NCI-H1092 (cell line): ENCODE data around the gene MMP10.
"Not testable (repeated sequence)": the region's sequence is repeated elsewhere in the genome, so short reads cannot be mapped to it uniquely, and the experiment has no call there.

Experiments
- DNase-seq: peaks from one replicate; lab custom pipeline; 2025; lab: John Stamatoyannopoulos, UW

The MMP10 gene

GRCh38 chr11:102783016-102783415 is 2.6 kb upstream of the MMP10 start:
- DNase-seq: no peak

GRCh38 chr11:102781676-102782075 is 1.2 kb upstream of the MMP10 start:
- DNase-seq: no peak

GRCh38 chr11:102776454-102776853 is 4.0 kb downstream of the MMP10 start:
- no peak for DNase-seq

GRCh38 chr11:102773386-102773785 is 7.0 kb downstream of the MMP10 start:
- DNase-seq: no peak

GRCh38 chr11:102771351-102771750 is 9.1 kb downstream of the MMP10 start:
- no peak for DNase-seq

- DNase-seq: no peak
Observed at GRCh38 chr11:102770191-102770590, 10.2 kb downstream of the MMP10 start.

GRCh38 chr11:102767800-102768199 is 12.6 kb downstream of the MMP10 start:
- DNase-seq: no peak

- DNase-seq: no peak
Observed at GRCh38 chr11:102763440-102763839, 17.0 kb downstream of the MMP10 start.

- no peak for DNase-seq
Observed at GRCh38 chr11:102762361-102762767, 18.1 kb downstream of the MMP10 start.

- no peak for DNase-seq
Observed at GRCh38 chr11:102761646-102762238, 18.7 kb downstream of the MMP10 start.

GRCh38 chr11:102760344-102761035 is 19.9 kb downstream of the MMP10 start:
- DNase-seq: no peak

GRCh38 chr11:102757823-102758549 is 22.4 kb downstream of the MMP10 start:
- DNase-seq: no peak

- DNase-seq: no peak
Observed at GRCh38 chr11:102753267-102753666, 27.2 kb downstream of the MMP10 start.

GRCh38 chr11:102751673-102752072 is 28.8 kb downstream of the MMP10 start:
- no peak for DNase-seq

GRCh38 chr11:102749101-102749722 is 31.2 kb downstream of the MMP10 start:
- DNase-seq: no peak

GRCh38 chr11:102746746-102747578 is 33.5 kb downstream of the MMP10 start:
- not testable (repeated sequence) for DNase-seq

GRCh38 chr11:102734650-102735049 is 45.8 kb downstream of the MMP10 start:
- DNase-seq: no peak

- DNase-seq: no peak
Observed at GRCh38 chr11:102733232-102733875, 47.1 kb downstream of the MMP10 start.

GRCh38 chr11:102730944-102731343 is 49.5 kb downstream of the MMP10 start:
- not testable (repeated sequence) for DNase-seq

- no peak for DNase-seq
Observed at GRCh38 chr11:102729849-102730815, 50.3 kb downstream of the MMP10 start.
